Large intestine (tissue), 12 donors: ENCODE data around the gene IFNA5. TPM values are rescaled to one million over a fixed set of nuclear protein-coding genes. Genes with fewer than 3 reads are reported as not detected.
A peak's percentile ranks its signal among the peaks of the same experiment; 100 is the strongest.

Experiments used
- DNase-seq, 2 donors: peaks; one replicate each; pipeline versions ENCODE4 v3.0.0 to v3.0.0-alpha.2; 2013
- H3K27ac ChIP-seq: one replicate; pipeline ENCODE4 v1.5.1; 2013; ENCODE audit warnings: low read length
- H3K27me3 ChIP-seq: 2 replicates; pipeline ENCODE4 v1.6.1; 2013; ENCODE audit warnings: low read length; ENCODE audit not compliant: control insufficient read depth, insufficient read depth
- H3K36me3 ChIP-seq: 2 replicates; pipeline ENCODE4 v1.6.1; 2013; ENCODE audit warnings: low read length; ENCODE audit not compliant: control insufficient read depth, insufficient read depth
- H3K4me1 ChIP-seq: one replicate; pipeline ENCODE4 v1.6.1; 2013; ENCODE audit warnings: low read length; ENCODE audit not compliant: control insufficient read depth, insufficient read depth
- H3K4me3 ChIP-seq: one replicate; pipeline ENCODE4 v1.5.1; 2013; ENCODE audit warnings: low read length
- H3K9me3 ChIP-seq: one replicate; pipeline ENCODE4 v1.6.1; 2013; ENCODE audit warnings: mild to moderate bottlenecking, low read depth, low read length, moderate library complexity; ENCODE audit not compliant: control insufficient read depth
- WGBS: methylation state at CpG from one replicate; pipeline ENCODE4 v1.1.5; 2013; ENCODE audit warnings: low lambda C conversion rate; ENCODE audit not compliant: insufficient coverage; 5-methylcytosine and 5-hydroxymethylcytosine counted together
- long read RNA-seq, 11 donors: transcript quantifications; one replicate each; lab custom pipeline, GENCODE V29; 2026
- polyA plus RNA-seq: library from polyadenylated mRNA; unstranded; fragments of 120-200 nt; gene quantifications from one replicate; pipeline ENCODE4 v1.2.1, GENCODE V29; 2013

IFNA5 gene
- not detected for polyA plus RNA-seq
- long read RNA-seq, donor 1 = 0 reads
- long read RNA-seq, donor 2 = 0 reads
- long read RNA-seq, donor 3 = 0 reads
- long read RNA-seq, donor 4 = 0 reads
- long read RNA-seq, donor 5 = 0 reads
- long read RNA-seq, donor 6 = 0 reads
- long read RNA-seq, donor 7 = 0 reads
- long read RNA-seq, donor 8 = 0 reads
- long read RNA-seq, donor 9 = 0 reads
- long read RNA-seq, donor 10 = 0 reads
- long read RNA-seq, donor 11 = 0 reads

DNA sequence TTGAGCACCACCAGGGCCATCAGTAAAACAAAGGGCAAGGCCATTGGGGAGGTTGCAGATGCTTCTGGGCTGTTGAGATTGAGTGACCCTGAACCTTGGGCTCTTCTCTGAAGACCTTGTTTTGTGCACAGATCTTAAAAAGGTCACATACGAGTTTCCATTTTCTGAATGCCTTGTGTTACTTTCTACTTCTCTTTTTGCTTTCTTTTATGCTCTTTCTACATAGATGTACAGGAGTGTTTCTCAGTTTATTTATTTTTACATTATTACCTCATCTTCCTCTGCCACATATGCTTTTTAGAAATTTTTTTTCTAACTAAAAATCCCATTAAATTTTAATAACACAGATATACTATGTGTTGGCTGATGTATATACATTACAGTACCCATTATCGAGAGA is at the start of gene IFNA5:
IFNA5 (minus strand) TSS at position 101 of the 400 bp plus-strand sequence; CDS start at position 44, 57 bp downstream.
- no peaks in the 10 kb centered on the region for H3K9me3 ChIP-seq
- 100% methylated on average over 1 of the region's 2 CpGs for WGBS
- H3K4me3 ChIP-seq = no peak within 1 kb of the TSS
- no peaks in the 10 kb centered on the region for H3K36me3 ChIP-seq
- H3K27ac ChIP-seq = no peak within 1 kb of the TSS
- DNase-seq = no peak
- H3K4me1 ChIP-seq = no peaks in the 10 kb centered on the region
- H3K27me3 ChIP-seq = no peaks in the 10 kb centered on the region

DNA sequence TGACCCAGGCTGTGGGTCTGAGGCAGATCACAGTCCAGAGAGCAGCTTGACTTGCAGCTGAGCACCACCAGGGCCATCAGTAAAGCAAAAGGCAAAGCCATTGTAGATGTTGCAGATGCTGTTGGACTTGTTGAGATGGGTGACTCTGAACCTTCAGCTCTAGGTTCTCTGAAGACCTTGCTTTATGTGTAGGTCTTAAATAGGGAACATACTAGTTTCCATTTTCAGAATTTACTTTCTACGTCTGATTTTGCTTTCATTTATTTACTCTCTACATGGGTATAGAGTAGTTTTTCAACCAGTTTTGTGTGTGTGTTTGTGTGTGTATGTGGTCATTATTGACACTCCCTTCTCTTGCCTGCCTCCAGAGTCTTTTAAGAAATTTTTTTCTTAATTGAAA is 45.7 kb upstream of the IFNA5 start, which contains the start of gene IFNA6:
IFNA6 (minus strand) TSS at position 101 of the 400 bp plus-strand sequence; CDS start at position 101, 0 bp downstream.
- H3K27me3 ChIP-seq = peaks cover 6% of the 10 kb centered on the region
- H3K4me1 ChIP-seq = no peaks in the 10 kb centered on the region
- H3K4me3 ChIP-seq = no peak within 1 kb of the TSS
- H3K27ac ChIP-seq = no peak within 1 kb of the TSS
- H3K36me3 ChIP-seq = no peaks in the 10 kb centered on the region
- DNase-seq = no peak
- WGBS = 100% methylated on average over 1 of the region's 1 CpG
- H3K9me3 ChIP-seq = no peaks in the 10 kb centered on the region

DNA sequence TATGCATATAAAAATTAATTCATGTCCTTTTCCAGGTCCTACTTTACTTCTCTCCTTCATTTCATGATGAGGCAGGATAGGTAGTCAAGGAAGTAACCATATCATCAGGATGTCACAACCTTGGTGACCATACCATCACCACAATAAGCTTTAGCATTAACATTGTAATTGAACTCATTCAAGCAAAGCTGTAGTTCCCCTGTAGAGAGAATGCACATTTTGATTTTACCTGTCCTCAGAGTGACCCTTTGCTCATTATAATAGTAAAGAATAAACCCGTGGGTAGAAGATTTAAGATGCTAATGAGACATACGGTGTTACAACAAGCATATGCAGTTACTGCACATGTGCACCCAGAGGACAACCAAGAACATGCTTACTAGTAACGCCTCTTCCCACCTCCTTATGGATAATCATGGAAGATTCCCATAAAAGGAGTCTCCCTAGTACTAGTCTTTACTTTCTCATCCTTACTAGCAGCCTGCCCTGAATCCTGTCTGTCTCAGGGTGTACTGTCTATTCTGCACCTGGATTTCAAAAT is 43.4 kb upstream of the IFNA5 start:
- DNase-seq = no peak
- Histone ChIP-seq H3K9me3 (no peaks in the 10 kb centered on the region), H3K27me3 (peaks cover 6% of the 10 kb centered on the region), H3K36me3 (no peaks in the 10 kb centered on the region), H3K4me3 (no peak overlapping the region), H3K27ac (no peak overlapping the region), H3K4me1 (no peaks in the 10 kb centered on the region)
- no CpG with 5 or more reads among the region's 3 CpGs for WGBS

DNA sequence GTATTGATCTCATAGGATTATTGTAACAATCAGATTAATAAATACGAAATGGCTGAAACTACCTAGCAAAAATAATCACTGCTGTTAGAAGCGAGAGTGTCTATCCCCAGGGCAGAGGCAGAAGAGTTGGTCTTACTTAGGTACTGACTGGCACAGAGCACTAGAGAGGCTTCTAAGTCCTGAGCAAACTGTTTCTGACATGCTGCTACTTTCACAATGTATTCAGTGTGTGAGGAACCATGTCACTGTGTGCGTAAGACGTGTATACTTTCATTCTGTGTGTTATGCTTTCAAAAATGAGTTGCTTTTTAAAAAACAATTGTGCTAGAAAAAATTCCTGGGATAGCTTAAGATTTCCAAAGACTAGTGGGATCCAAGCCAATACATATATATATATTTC is 35.6 kb upstream of the IFNA5 start:
- H3K4me3 ChIP-seq = no peak overlapping the region
- no peaks in the 10 kb centered on the region for H3K36me3 ChIP-seq
- WGBS = no CpG with 5 or more reads among the region's 4 CpGs
- H3K27ac ChIP-seq = no peak overlapping the region
- no peaks in the 10 kb centered on the region for H3K4me1 ChIP-seq
- H3K9me3 ChIP-seq = no peaks in the 10 kb centered on the region
- peaks cover 6% of the 10 kb centered on the region for H3K27me3 ChIP-seq
- no peak for DNase-seq

DNA sequence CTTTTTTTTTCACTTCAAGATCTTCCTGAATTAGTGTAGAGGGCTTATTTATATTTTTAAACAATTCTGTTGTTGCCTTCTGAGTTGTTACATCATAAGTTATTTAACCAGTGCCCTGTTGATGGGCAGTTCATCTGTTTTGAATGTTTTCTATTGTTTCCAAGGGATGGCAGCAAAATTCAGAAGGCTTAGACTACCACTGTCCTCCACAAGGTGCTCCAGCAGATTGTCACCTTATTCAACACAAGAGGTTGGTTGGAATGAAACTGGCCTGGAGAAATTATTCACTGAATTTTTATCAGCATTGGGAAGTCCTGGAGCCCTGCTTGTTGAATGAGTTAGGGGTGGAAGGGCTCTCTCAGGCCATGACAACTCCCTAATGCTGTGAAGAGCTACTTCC is 31.3 kb upstream of the IFNA5 start:
- H3K4me3 ChIP-seq = no peak overlapping the region
- peaks cover 5% of the 10 kb centered on the region for H3K36me3 ChIP-seq
- peaks cover 10% of the 10 kb centered on the region for H3K4me1 ChIP-seq
- DNase-seq = no peak
- no peak overlapping the region for H3K27ac ChIP-seq
- H3K27me3 ChIP-seq = peaks cover 6% of the 10 kb centered on the region
- H3K9me3 ChIP-seq = no peaks in the 10 kb centered on the region

DNA sequence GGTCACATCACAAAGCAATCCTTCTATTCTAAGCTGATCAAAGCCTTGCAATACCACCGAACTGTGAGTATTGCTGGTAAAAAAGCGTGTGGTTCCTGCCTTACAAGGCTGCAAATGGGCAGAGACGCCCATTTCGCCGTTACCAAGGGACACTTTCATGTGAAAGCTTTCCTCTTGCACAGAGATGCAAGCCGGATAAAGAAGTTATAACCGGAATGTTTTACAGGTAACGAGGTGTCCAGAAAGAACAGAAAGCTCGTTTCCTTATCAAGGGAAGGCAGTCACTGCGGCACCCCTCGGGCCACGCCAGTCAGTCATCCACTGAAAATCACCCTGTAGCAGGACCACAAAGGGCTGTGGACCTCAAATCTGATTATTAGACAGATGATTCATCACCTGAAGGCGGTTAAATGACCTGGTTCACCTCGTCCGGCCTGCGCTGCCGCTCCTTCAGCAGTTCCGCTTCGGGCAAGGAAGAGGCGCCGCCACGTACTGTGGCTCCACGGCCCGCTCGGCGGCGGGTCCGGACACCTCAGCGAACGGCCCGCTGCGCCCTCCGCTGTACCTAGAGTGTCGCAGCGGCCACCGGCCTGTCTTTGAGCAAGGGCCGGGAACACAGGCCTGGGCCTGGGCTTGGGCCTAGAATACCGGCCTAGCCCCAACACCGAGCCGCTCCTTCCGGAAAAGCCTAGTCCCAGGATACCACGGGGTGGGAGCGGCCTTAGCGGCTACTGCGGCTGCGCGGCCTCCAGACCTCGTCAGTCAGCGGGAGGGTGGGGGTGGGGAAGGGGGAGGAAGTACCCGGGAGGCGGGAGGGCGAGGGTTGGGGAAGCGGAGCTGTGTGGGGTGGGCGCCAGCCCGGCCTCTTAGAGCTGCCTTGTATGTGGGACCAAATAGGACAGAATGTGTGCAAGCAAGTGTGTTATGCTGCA is 29.9 kb upstream of the IFNA5 start, which contains the start of gene KLHL9:
KLHL9 (minus strand) TSS at position 704 of the 932 bp plus-strand sequence; CDS start at position 159, 545 bp downstream.
- peak within 1 kb of the TSS; percentile 97 for H3K4me3 ChIP-seq
- DNase-seq = peak; percentile 91 to 96
- peaks cover 8% of the 10 kb centered on the region for H3K36me3 ChIP-seq
- H3K4me1 ChIP-seq = peaks cover 10% of the 10 kb centered on the region
- peaks cover 5% of the 10 kb centered on the region for H3K27me3 ChIP-seq
- peak within 1 kb of the TSS; percentile 97 for H3K27ac ChIP-seq
- H3K9me3 ChIP-seq = no peaks in the 10 kb centered on the region
- no CpG with 5 or more reads among the region's 55 CpGs for WGBS

DNA sequence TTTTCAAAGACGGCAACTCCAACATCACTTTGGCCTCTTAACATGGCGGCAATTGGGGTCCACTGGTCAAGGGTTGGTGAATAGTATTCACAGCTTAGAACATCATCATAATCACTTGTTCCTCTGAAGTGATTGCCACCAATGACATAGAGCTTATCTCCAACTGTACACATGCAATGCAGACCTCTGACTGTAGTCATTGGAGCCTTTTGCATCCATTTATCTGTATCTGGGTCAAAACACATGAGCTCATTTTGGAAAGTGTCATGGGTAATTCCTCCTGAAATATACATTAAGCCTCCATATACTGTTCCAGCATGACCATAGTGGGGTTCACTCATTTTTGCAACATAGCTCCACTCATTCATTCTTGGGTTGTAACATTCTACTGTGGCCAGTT is 28.1 kb upstream of the IFNA5 start:
- 100% methylated on average over 1 of the region's 2 CpGs for WGBS
- peaks cover 8% of the 10 kb centered on the region for H3K36me3 ChIP-seq
- DNase-seq = no peak
- no peak overlapping the region for H3K27ac ChIP-seq
- no peaks in the 10 kb centered on the region for H3K9me3 ChIP-seq
- H3K27me3 ChIP-seq = peaks cover 2% of the 10 kb centered on the region
- no peak overlapping the region for H3K4me3 ChIP-seq
- H3K4me1 ChIP-seq = peaks cover 10% of the 10 kb centered on the region

DNA sequence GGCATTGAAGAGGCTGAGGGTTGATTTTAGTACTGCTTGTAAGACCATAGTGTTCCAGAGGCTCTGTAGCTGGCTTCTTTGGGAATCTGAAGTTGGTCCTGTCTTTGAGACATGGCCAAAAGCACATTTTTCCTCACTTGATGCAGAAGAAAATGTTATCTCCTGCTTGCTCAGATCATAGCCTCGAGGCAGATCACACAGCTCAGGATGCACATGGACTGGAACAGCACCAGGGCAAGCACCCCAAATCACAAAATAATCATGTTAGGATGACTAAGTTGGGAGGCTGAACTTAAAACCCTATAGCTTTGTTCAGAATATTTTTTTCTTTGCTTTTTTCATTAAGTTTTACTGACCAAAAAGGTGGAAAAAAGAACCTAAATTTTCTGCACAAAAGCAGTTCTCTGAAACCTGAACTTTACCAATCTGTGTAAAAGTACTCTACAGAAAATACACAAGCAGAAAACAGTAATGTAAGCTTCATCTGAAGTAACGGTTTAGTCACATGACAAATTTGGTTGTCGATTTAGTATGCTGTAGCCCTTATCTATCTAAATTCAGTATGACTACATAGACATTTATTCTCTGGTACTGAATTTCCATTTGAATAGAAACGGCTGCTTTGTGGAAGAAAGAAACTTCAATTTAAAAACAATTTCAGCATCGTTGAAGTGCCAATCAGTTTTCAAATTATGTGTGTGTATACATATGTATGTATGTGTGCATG is 26.7 kb upstream of the IFNA5 start:
- Histone ChIP-seq H3K27ac (no peak overlapping the region), H3K27me3 (no peaks in the 10 kb centered on the region), H3K9me3 (no peaks in the 10 kb centered on the region), H3K36me3 (peaks cover 8% of the 10 kb centered on the region), H3K4me1 (peaks cover 10% of the 10 kb centered on the region), H3K4me3 (no peak overlapping the region)
- 81% methylated on average over 3 of the region's 5 CpGs for WGBS
- DNase-seq = no peak

DNA sequence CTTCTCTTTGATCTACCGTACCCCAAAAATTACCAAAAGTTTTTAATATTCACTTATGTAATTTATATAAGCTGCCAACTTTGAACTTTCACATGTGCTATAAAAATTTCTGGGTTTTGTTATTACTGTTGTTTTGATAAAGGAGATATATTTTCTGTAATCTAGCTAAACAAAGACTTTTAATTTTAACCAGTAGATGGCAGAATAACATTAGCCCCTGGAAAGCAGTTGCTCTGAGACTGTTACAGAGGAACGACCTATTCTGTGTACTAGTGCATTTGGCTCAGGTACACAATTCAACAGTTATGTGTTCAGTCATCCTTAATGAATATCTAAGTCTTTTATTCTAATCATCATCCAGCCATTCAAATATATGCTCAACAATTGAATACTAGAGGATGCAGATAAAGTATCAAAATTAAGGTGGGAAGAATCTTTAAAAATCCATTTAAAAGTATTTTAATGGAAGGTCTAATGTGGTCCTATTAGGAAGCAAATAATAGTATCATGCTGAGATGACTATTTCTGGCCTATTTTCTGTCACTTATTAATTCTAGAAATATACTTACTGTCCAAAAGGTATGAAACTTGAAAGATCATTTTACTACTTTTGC is 21.5 kb upstream of the IFNA5 start:
- 86% methylated on average over 1 of the region's 2 CpGs for WGBS
- no peaks in the 10 kb centered on the region for H3K9me3 ChIP-seq
- H3K36me3 ChIP-seq = peaks cover 19% of the 10 kb centered on the region
- peak in 1 of 2 donors; percentile 19 for DNase-seq
- no peak overlapping the region for H3K27ac ChIP-seq
- no peaks in the 10 kb centered on the region for H3K4me1 ChIP-seq
- no peaks in the 10 kb centered on the region for H3K27me3 ChIP-seq
- H3K4me3 ChIP-seq = no peak overlapping the region
